Measurements from ENCODE around the gene HSF5.

The HSF5 gene

DNA sequence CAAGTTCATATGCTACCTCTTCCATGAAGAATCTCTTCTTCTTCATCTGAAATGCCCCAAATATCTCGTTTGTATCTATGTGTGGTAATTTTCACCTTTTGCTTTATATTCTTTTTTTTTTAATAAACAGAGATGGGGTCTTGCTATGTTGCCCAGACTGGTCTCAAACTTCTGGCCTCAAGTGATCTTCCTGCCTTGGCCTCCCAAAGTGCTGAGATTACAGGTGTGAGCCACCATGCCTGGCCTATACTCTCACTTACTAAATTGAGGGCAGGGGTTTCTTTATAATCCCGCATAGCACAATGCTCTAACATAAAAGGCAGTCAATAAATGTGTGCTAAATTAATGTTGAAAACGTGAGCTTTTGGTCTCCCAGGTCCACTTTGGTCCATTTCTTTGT lies 101.5 kb downstream of the HSF5 start:
- no peak for DNase-seq (ENCODE audit: low read depth, low spot score)

- no peak for DNase-seq (ENCODE audit: low read depth, low spot score)
These were observed 102.8 kb downstream of the HSF5 start for GRCh38 chr17:58385359-58385899.

DNA sequence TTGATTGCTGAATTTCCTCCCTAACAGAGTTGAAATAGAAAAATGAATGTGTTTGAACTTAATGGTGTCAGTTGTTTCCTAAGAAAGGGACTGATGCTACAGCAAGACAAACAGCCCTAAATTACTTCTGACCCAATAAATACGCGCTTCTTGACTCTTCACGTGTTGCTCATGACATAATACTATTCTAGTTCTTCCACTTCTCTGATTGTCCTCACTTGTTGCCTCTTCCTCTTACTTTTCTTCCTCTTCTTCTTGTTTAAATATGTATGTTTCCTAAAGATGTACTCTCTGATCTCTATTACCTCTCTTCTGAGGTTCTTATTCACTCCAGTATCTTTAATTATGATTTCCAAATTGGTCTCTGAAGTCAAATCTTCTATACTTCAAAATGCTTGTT lies 103.3 kb downstream of the HSF5 start:
- no peak for DNase-seq (ENCODE audit: low read depth, low spot score)

GRCh38 chr17:58383892-58384462 lies 104.2 kb downstream of the HSF5 start:
- no peak for DNase-seq (ENCODE audit: low read depth, low spot score)

DNA sequence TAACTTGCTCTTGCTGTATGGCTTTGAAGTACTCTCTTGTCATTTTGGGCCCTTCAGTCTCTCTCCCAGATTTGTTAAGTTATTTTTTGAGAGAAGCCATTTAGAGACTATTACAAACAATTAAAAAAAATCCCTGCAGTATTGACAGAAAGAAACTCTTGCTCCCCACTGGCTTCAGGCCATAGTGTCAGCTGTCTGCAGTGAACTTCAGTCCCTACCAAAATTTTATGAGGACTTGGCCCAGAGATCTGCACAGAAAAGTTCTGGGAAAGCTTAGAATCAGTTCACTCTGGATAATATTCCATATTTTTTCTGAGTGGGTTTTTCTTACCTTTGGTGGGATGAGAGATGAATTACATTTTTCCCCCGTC lies 105.4 kb downstream of the HSF5 start:
- DNase-seq (ENCODE audit: low read depth, low spot score) = no peak

DNA sequence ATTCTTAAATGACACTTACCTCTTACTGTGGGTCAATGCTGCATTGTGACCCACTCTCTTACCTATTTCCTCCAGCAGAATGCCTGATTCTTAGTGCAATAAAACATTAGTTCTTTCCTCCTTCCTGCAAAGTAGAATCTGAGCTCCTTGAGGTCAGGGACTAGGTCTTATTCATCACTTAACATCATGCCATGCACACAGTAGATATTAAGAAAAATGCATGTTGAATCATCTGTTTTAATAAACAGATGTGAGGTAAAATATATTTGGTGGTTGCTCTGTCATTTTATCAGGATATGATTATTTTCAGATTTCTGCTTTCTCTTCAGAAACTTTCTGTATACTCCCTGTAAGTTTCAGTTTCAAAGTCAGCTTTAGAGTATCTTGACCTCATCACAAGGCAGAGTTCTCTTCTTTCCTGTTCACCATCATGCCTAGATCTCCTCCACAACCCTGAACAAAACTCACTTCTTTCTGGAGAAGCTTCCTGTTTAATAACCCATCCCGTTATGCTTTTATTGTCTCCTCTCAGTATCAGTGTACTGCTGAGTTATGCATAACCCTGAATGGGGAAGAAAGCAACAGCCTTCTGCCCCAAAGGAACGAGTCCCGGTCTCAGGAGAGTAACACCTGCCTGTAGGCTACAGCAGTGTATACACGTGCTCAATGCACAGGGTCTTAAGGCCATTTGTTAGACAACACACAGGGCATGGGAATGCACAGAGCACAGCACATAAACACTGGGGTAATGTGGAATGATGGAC lies 105.9 kb downstream of the HSF5 start:
- DNase-seq (ENCODE audit: low read depth, low spot score) = no peak

- peak; percentile 29 for DNase-seq (ENCODE audit: low read depth, low spot score)
These were observed 106.8 kb downstream of the HSF5 start for GRCh38 chr17:58381124-58382035.

DNA sequence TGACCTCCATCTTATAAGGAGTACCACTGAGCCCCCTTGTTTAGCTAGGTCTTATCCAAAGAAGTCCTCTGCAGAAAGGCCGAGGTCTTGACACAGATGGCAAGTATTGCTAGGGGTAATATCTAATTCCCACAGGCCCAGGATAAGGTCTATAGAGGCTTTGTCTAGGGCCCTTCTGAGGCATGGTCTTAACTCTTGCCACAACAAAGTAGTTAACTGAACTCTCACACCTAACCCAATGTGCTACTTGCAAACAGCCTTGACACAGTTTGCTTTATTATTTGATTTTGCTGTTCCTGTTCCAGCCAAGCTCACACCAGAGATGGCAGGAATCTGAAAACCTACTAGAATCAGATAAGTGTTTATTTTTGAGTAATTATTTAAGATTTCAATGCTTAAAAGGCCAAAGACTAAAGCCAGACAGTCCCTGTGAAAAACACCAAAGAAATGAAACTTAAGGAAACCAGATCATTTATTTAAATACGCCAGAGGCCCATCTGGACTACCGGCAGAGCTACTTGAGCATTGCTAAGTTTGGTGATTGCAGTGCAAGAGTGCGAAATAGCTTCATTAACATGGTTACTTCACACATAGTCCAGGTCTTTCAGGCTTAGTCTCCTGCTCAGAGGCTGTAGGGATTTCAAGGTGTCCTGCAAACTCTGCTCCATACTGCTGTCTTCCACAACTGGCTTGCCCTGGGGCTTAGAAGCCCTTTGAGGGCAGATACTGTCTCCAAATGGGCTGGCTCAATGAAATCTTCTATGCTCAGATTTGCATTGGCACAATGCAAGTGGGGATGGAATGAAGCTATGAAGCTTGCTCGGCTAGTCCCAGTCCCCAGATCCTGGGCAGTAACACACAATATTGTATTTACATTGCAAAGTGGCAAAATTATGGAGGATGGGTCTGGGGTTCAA lies 107.7 kb downstream of the HSF5 start:
- DNase-seq (ENCODE audit: low read depth, low spot score) = no peak

DNA sequence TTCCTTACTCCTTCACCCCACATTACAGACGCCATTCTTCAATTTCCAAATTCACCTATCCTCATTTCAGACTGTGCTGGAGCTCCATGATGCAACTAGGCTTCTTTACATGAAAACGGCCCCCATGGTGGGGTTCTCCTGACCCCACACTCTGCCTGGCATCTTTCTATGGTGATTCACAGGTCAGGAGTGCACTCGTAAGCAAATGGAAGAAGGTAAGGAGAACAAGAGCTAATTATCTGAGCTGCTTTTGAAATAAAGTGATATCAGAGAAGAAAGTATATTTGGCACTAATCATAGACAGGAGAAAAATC lies 108.7 kb downstream of the HSF5 start:
- no peak for DNase-seq (ENCODE audit: low read depth, low spot score)

- DNase-seq (ENCODE audit: low read depth, low spot score) = no peak
These were observed 109.3 kb downstream of the HSF5 start for GRCh38 chr17:58378733-58379510.

DNA sequence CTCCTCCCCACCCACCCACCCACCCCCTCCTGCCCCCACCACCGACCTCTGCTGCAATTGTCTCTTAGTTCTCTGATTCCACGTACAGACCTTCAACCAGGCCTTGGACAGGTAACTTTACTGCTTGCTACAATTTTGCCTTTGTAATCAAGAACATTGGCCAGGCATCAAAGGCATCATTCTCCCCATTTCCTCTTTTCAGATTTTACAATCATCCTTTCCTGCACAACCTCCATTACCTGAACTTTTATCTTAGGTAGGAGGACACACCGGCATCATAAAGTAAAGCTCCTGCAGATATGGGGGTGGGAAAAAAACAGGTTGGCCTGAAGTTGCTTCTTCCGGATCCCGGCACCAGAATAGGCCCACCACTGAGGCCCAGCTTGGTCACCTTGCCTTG lies 110.5 kb downstream of the HSF5 start:
- DNase-seq (ENCODE audit: low read depth, low spot score) = no peak

GRCh38 chr17:58377093-58377601 lies 111.1 kb downstream of the HSF5 start:
- DNase-seq (ENCODE audit: low read depth, low spot score) = no peak

DNA sequence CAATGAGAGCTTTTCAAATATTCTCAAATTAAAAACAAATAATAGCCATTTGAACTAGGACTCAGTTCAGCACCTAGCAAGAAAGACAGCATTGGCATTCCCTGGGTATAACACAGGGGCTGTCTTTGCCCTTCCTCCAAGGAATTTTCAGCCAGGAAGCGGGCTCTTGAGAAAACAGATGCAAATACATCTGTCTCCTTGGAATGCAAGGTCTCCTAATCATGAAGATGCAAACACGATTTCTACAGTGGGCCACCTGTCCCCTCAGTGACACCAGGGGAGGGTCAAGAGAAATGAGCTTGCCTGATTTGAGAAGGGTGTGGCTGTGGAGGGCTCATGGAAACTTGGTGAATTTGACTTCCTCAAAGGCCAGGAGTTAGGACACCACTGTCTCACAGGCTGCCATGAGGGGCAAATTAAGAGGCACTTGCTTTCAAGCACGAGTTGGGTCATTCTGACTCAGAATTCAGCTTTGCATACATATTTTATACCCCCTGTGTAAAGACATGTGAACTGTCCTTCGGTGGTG lies 111.7 kb downstream of the HSF5 start:
- DNase-seq (ENCODE audit: low read depth, low spot score) = no peak

DNA sequence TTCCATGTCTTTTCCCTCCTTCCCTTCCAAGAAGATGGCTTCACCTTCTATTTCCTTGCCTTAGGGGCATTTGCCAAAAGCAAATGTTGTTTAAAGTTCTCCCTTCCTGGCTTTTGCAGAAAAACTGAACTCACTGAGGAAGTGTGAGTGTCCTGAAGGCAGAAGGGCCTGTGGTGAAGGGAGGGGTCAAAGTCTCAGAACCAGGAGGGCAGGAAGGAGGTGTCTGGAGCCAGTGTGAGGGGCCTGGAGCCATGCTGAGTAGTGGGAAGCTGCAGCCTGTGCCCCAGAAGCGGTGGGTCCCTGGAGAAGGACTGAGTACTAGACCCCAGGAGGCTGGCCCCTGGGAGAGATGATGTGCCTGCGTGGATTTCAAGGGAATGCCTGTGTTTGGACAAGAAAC lies 112.4 kb downstream of the HSF5 start:
- DNase-seq (ENCODE audit: low read depth, low spot score) = no peak

GRCh38 chr17:58375256-58375655 lies 113.0 kb downstream of the HSF5 start:
- DNase-seq (ENCODE audit: low read depth, low spot score) = no peak

GRCh38 chr17:58373923-58374322 lies 114.3 kb downstream of the HSF5 start:
- no peak for DNase-seq (ENCODE audit: low read depth, low spot score)

- DNase-seq (ENCODE audit: low read depth, low spot score) = no peak
These were observed 115.2 kb downstream of the HSF5 start for GRCh38 chr17:58373003-58373402.

- no peak for DNase-seq (ENCODE audit: low read depth, low spot score)
These were observed 116.8 kb downstream of the HSF5 start for GRCh38 chr17:58371300-58371950.

GRCh38 chr17:58370716-58371115 lies 117.5 kb downstream of the HSF5 start:
- DNase-seq (ENCODE audit: low read depth, low spot score) = no peak

GRCh38 chr17:58370309-58370708 lies 117.9 kb downstream of the HSF5 start:
- DNase-seq (ENCODE audit: low read depth, low spot score) = no peak
